LNCAP (cell line): ENCODE measurements around the gene CFAP45.

Experiments
- TF ChIP-seq, protein P1 (sequence below): fragments of 450-650 bp; IDR thresholded peaks from 2 replicates; pipeline ENCODE4 v1.5.1; 2017; ENCODE audit warnings: mild to moderate bottlenecking

Gene CFAP45

DNA sequence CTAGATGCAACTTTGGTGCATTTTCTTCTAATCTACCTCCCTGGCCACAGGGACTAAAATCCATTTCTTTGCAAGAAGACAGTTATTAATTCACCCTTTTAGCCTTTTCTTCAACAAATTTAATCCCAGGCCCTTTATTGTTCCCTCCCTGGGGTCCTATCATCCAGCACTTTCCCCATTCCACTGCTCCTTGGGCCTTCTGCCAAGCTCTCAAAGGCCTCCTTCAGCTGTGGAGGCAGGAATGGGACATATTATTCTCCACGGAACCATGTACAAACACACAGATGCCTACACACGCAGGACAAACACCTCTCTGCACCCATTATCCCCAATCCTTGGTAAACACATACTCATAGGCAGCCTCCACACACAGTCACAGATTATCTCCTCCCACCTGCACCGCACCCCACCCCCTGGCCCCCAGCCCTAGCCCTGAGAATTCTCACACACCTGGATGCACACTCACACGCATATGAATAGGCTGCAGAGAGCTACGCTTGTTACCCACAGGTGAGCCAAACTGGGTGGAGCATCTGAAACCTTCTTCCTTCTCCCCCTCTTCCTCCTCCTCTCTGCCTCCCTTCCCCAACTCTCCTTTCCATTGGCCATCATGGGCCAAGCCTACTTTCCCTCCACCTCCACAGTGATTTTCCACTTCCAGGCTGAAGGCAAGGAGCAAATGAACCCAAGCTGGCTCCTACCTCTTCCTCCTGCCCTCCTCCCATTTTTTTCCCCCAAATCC lies 13.7 kb upstream of the CFAP45 start:
- TF ChIP-seq, protein P1, sequence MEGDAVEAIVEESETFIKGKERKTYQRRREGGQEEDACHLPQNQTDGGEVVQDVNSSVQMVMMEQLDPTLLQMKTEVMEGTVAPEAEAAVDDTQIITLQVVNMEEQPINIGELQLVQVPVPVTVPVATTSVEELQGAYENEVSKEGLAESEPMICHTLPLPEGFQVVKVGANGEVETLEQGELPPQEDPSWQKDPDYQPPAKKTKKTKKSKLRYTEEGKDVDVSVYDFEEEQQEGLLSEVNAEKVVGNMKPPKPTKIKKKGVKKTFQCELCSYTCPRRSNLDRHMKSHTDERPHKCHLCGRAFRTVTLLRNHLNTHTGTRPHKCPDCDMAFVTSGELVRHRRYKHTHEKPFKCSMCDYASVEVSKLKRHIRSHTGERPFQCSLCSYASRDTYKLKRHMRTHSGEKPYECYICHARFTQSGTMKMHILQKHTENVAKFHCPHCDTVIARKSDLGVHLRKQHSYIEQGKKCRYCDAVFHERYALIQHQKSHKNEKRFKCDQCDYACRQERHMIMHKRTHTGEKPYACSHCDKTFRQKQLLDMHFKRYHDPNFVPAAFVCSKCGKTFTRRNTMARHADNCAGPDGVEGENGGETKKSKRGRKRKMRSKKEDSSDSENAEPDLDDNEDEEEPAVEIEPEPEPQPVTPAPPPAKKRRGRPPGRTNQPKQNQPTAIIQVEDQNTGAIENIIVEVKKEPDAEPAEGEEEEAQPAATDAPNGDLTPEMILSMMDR = no peak

DNA sequence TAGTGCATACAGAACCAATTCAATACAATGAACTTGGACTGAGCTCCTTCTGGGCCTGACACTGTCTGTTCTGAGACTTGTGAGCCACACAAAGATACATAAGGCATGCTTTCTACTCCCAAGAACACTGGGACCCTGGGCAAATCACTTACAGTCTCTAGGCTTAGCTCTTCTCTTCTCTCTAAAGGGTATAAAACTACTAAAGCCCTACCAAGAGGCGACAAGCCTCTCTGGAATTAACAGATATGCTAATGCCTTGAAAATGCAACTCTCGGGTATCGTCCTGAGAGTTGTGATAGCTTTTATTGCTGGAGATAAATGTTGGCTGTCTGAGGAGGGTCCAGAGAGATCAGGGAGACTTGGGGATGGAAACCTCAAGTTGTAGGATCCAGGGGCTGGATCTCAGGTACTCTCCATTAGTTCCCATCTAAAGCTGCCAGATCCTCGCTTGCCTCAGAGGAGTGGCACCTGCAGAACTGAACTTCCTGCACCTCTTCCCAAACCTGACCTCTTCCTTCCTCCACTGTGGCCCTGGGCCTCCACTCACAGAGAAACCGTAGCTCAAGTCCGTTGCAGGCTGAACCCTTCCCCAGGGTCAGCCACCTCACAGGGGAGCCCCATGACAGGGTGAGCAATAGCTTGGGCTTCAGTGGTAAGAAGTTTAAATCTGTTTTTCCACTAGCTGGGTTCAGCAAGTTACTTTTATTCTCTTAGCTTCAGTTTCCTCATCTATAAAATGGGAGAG lies 11.5 kb upstream of the CFAP45 start:
- TF ChIP-seq, protein P1 = no peak

DNA sequence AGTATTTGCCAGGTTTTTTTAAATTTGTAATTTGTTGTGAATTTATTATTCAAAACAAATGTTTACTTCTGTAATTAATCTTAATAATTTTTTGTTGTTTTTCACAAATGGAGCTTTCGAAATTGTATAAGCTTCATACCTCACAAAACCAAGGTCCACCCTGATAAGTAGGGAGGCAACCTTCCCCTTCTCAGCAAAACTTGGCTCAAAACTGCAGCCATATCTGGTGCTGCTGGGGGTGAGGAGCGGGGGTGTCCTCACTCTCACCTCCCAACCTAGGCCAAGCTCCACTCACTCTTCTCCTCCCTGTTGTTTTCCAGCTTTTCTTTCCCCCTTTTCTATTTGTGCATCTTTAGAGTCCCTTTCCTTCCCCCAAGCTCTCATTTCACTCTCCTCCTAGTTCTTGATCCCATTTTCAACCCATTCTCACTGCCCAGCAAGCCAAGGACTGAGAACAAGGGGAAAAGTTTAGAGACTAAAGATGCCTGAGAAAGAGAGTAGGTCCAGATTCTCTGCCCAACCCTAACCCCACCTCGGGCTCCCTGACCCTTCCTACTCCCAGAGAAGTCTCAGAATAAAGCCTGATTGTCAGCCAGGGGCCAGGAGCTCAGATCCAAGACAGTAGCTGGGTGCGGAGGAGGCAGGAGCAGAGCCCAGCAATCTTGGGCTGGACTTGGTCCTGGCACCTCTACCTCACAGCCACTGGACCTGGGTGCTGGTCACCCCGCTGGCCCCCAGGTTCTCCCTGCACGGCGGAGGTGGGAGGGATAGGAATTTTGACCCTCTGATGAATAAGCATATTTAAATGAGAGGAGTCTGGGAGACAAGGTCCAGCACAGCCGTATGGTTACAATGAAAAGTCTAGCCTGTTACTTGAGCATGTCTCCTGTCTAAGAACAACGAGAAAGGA lies 8.3 kb upstream of the CFAP45 start:
- TF ChIP-seq, protein P1 = no peak

DNA sequence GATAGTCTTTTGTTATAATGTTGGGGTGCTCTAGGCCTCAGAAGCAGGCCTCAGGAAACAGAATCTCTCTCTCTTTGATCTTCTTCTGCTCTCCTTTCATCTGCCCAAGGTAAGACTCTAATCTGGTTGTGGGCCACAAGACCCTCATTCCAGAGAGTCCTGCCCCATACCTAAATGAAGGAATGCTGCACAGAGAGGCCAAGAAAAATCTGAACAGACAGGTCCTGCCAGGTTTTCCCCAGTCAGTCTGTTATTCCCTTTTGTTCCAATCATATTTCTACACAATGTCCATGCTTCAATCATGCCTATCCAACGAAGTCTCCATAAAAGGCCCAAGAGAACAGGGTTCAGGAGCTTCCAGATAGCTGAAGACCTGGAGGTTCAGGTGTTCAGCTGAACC lies 7.0 kb upstream of the CFAP45 start:
- TF ChIP-seq, protein P1 = no peak

DNA sequence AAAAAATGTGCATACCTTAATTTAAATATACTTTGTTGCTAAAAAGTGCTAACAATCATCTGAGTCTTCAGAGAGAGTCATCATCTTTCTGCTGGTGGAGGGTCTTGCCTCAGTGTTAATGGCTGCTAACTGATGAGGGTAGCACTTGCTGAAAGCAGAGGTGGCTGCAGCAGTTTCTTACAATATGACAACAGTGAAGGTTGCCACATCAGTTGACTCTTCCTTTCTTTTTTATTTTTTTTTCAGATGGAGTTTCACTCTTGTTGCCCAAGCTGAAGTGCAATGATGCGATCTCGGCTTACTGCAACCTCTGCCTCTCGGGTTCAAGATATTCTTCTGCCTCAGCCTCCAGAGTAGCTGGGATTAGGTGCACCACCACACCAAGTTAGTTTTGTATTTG lies 2.6 kb upstream of the CFAP45 start:
- TF ChIP-seq, protein P1 = no peak

DNA sequence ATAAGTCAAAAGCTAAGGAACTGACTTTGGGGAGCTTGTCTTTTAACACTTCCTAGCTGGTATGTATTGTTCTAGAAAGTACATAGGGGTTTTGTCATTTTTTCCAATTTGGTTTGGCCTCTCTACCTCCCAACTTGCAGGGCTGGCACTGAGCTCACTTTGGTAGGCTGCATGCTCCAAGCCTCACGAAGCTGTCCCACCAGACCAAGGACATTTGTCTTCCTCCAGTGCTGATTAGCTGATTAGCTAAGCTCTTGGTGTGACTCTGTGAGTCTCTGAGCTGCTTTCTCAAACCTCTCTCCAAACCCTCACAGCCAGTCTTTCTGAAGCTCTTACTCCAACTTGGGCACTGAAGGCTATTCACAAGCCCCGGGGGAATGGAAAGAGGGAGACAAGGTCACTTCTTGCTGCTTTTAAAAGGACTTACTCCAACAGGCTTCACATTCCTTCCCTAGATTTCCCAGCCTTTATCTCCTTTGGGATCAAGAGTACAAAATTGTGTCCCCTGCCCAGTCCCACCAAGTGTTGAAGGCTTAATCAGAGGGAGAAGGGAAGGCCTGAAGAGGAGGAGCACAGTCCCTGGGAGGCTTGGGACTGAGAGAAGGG lies 893 bp upstream of the CFAP45 start:
- TF ChIP-seq, protein P1 = no peak

DNA sequence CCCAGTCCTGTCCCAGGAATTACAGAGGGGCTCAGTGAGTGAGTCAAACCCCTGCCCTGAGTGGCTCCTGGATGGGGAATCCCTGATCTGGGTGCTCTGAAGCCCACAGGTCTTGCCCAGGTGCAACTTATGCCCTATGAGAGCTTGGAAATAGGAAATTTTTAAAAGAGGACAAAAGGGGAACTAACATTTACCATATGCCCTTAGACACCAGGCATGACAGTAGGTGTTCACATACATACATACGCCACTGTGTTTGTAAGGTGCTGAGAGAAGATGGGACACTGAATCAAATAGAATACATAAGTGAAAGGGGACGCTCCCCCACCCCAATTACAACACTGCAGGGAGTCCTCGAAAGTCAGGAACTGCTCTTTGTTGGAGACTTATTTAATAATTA lies 1.4 kb downstream of the CFAP45 start:
- TF ChIP-seq, protein P1 = no peak
